ENCODE data around the gene MCC. TPM values are rescaled to one million over a fixed set of nuclear protein-coding genes. Genes with fewer than 3 reads are reported as not detected.

MCC gene
- total RNA-seq, 1 donor from 2014 or later, result 22.7 TPM

DNA sequence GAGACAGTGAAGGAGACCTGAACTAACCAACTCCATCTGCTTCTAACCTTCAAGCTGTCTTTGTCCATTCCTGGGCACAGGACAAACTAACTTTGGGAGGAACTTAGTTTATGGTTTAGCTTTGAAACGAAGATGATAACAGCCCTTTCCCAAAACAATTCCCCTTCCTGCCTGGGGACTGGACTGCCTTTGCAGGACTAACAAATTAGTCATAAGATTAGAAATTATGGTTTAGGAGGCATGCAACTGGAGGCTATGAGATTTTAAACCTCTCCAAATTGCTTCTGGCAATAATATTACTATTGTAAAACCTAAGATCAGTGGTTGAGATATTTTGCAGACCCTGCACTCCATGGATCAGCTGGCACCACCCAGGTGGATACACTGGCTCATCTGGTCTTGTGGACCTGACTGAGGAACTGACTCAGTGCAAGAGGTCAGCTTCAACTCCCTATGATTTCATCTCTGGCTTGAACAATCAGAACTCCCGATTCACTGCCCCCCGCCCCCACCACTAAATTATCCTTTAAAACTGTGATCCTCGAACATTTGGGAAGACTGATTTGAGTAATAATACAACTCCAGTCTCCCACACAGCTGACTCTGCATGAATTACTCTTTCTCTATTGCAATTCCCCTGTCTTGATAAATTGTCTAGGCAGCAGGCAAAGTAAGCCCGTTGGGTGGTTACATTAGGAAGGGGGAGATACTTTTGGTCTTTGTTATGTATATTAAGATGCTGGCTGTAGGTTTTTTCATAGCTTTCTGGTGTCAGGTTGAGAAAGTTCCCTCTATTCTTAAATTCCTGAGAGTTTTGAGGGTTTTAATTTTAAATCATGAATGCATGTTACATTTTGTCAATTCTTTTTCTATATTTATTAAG is 266.7 kb downstream of the MCC start:
- Mint-ChIP-seq H3K27ac (ENCODE audit: unreplicated experiment) (no peak overlapping the region), H3K27me3 (ENCODE audit: unreplicated experiment) (peaks cover 1% of the 10 kb centered on the region), H3K4me3 (ENCODE audit: unreplicated experiment) (no peak overlapping the region), H3K4me1 (ENCODE audit: unreplicated experiment) (peaks cover 49% of the 10 kb centered on the region), H3K9me3 (ENCODE audit: unreplicated experiment) (no peaks in the 10 kb centered on the region), H3K36me3 (ENCODE audit: low read depth, unreplicated experiment) (peaks cover 5% of the 10 kb centered on the region)
- DNase-seq (ENCODE audit: low spot score), result no peak
- TF ChIP-seq, protein P1, sequence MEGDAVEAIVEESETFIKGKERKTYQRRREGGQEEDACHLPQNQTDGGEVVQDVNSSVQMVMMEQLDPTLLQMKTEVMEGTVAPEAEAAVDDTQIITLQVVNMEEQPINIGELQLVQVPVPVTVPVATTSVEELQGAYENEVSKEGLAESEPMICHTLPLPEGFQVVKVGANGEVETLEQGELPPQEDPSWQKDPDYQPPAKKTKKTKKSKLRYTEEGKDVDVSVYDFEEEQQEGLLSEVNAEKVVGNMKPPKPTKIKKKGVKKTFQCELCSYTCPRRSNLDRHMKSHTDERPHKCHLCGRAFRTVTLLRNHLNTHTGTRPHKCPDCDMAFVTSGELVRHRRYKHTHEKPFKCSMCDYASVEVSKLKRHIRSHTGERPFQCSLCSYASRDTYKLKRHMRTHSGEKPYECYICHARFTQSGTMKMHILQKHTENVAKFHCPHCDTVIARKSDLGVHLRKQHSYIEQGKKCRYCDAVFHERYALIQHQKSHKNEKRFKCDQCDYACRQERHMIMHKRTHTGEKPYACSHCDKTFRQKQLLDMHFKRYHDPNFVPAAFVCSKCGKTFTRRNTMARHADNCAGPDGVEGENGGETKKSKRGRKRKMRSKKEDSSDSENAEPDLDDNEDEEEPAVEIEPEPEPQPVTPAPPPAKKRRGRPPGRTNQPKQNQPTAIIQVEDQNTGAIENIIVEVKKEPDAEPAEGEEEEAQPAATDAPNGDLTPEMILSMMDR (IDR thresholded peaks at IDR 0.05; ENCODE audit: unreplicated experiment), result no peak

DNA sequence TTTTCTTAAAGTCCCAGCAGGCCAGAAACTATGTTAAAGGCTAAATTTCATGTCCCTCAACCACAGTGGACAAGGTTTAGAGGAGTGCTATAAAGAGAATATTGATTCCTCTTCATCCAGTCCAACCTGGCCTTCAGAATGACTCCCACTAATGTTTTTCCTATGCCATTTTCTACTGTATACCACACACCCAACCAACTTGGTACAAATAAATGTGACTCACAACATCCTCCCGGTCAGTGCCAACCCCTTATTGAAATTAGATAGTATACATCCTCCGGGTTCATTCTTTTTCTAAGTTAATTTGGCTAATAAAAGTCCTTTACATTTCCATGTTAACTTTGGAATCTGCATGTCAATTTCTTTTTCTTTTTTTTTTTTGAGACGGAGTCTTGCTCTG is 268.6 kb downstream of the MCC start:
- no peaks in the 10 kb centered on the region for H3K9me3 Mint-ChIP-seq (ENCODE audit: unreplicated experiment)
- H3K27ac Mint-ChIP-seq (ENCODE audit: unreplicated experiment), result peak overlapping the region; percentile 59
- no peak for DNase-seq (ENCODE audit: low spot score)
- H3K4me3 Mint-ChIP-seq (ENCODE audit: unreplicated experiment), result no peak overlapping the region
- H3K27me3 Mint-ChIP-seq (ENCODE audit: unreplicated experiment), result peaks cover 3% of the 10 kb centered on the region
- H3K36me3 Mint-ChIP-seq (ENCODE audit: low read depth, unreplicated experiment), result peaks cover 5% of the 10 kb centered on the region
- peaks cover 36% of the 10 kb centered on the region for H3K4me1 Mint-ChIP-seq (ENCODE audit: unreplicated experiment)
- TF ChIP-seq, protein P1 (IDR thresholded peaks at IDR 0.05; ENCODE audit: unreplicated experiment), result no peak

DNA sequence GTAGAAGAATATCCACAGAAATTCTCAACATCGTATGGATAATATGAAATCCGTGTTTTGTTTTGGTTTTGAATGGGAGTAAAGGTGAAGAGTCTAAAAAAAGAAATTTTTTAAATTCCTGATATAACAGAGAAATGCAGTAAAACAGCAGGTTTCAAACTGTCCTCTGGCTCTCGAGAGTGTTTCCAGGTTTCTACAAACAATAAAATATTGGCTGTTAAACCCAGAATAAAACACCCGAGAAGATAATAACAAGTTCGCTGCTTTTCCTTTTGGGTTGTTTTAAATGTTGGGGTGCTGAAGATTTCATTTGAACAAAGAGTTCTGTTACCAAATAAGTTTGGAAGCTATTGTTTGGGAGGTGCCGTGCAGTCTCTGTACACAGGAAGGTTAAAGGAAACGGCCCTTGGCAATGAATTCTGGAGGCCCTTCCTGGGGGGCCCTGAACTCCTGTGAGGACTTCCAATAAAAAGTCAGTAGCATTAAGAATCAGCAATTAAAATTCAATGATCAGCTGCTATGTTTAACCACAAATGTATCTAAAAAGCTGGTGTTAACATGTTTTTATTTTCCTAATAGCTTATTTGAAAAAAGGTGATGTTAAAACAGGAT is 269.2 kb downstream of the MCC start:
- peaks cover 5% of the 10 kb centered on the region for H3K36me3 Mint-ChIP-seq (ENCODE audit: low read depth, unreplicated experiment)

DNA sequence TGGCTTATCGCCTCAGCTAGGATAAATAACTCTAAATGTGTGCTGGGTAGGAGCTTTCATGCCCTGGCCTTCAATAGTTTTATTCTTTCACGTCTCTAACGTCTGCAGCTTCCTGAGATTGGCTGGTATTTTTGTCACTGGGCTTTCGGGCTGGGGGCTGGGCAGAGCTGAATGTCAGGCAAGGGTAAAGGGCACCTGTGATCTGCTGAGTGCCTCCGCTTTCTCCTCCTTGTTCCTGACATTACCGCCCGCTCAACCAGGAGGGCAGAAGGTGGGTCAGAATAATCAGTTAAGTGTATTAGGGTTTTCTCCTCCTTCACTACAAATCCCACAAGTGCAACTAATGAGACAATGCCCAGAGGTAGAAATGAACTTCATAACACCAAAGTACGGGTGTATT is 270.1 kb downstream of the MCC start:
- Mint-ChIP-seq H3K36me3 (ENCODE audit: low read depth, unreplicated experiment) (peaks cover 5% of the 10 kb centered on the region), H3K27me3 (ENCODE audit: unreplicated experiment) (peaks cover 3% of the 10 kb centered on the region), H3K27ac (ENCODE audit: unreplicated experiment) (no peak overlapping the region), H3K4me3 (ENCODE audit: unreplicated experiment) (no peak overlapping the region), H3K4me1 (ENCODE audit: unreplicated experiment) (peaks cover 22% of the 10 kb centered on the region), H3K9me3 (ENCODE audit: unreplicated experiment) (no peaks in the 10 kb centered on the region)
- TF ChIP-seq, protein P1 (IDR thresholded peaks at IDR 0.05; ENCODE audit: unreplicated experiment), result no peak
- no peak for DNase-seq (ENCODE audit: low spot score)

More for the DNA sequence above, 269.2 kb downstream of the MCC start:
- Mint-ChIP-seq H3K4me3 (ENCODE audit: unreplicated experiment) (no peak overlapping the region), H3K27ac (ENCODE audit: unreplicated experiment) (peak overlapping the region; percentile 93), H3K27me3 (ENCODE audit: unreplicated experiment) (peaks cover 3% of the 10 kb centered on the region), H3K9me3 (ENCODE audit: unreplicated experiment) (no peaks in the 10 kb centered on the region), H3K4me1 (ENCODE audit: unreplicated experiment) (peaks cover 30% of the 10 kb centered on the region)
- TF ChIP-seq, protein P1 (IDR thresholded peaks at IDR 0.05; ENCODE audit: unreplicated experiment), result no peak
- DNase-seq (ENCODE audit: low spot score), result no peak

All from endothelial cell (in vitro differentiated cells).